HCEC 1CT (cell line): ENCODE data around the gene PIP5KL1.
"Not testable (repeated sequence)": the region's sequence is repeated elsewhere in the genome, so short reads cannot be mapped to it uniquely, and the experiment has no call there.

ENCODE experiments used
- DNase-seq: peaks from one replicate; pipeline ENCODE4 v3.0.0-alpha.2; 2017

The PIP5KL1 gene

GRCh38 chr9:127885508-127886281 is 44.9 kb downstream of the PIP5KL1 start:
- DNase-seq = no peak

GRCh38 chr9:127884976-127885490 is 45.5 kb downstream of the PIP5KL1 start:
- DNase-seq = no peak

- no peak for DNase-seq
Measured at GRCh38 chr9:127884427-127884911, 46.1 kb downstream of the PIP5KL1 start.

GRCh38 chr9:127883959-127884358 is 46.6 kb downstream of the PIP5KL1 start:
- DNase-seq = no peak

GRCh38 chr9:127881715-127882114 is 48.9 kb downstream of the PIP5KL1 start:
- not testable (repeated sequence) for DNase-seq

GRCh38 chr9:127880143-127880542 is 50.4 kb downstream of the PIP5KL1 start:
- no peak for DNase-seq

GRCh38 chr9:127878652-127879390 is 51.8 kb downstream of the PIP5KL1 start:
- DNase-seq = no peak

- DNase-seq = no peak
Measured at GRCh38 chr9:127878001-127878651, 52.5 kb downstream of the PIP5KL1 start.

- DNase-seq = peak; percentile 49
Measured at GRCh38 chr9:127877566-127877998, 53.0 kb downstream of the PIP5KL1 start, which contains the start of gene AK1. Gene AK1 (minus strand): TSS chr9:127877675. CDS start chr9:127874617, 3,058 bp downstream.

GRCh38 chr9:127876764-127877562 is 53.6 kb downstream of the PIP5KL1 start:
- no peak for DNase-seq

GRCh38 chr9:127876026-127876763 is 54.4 kb downstream of the PIP5KL1 start:
- DNase-seq = no peak

- DNase-seq = no peak
Measured at GRCh38 chr9:127875306-127875966, 55.1 kb downstream of the PIP5KL1 start.

GRCh38 chr9:127874301-127875221 is 56.0 kb downstream of the PIP5KL1 start:
- no peak for DNase-seq

GRCh38 chr9:127873886-127874285 is 56.7 kb downstream of the PIP5KL1 start:
- DNase-seq = no peak

- no peak for DNase-seq
Measured at GRCh38 chr9:127873223-127873691, 57.3 kb downstream of the PIP5KL1 start.

- no peak for DNase-seq
Measured at GRCh38 chr9:127872369-127873222, 58.0 kb downstream of the PIP5KL1 start.

- no peak for DNase-seq
Measured at GRCh38 chr9:127871531-127871930, 59.0 kb downstream of the PIP5KL1 start.

- DNase-seq = no peak
Measured at GRCh38 chr9:127870887-127871286, 59.7 kb downstream of the PIP5KL1 start.
